22Rv1 (cell line): Measurements from ENCODE around the gene COG3.

Experiments
- H3K27ac ChIP-seq: fragments of 450-650 bp; 2 replicates; pipeline ENCODE4 v1.5.1; 2017
- CTCF ChIP-seq: fragments of 450-650 bp; IDR thresholded peaks from 2 replicates; pipeline ENCODE4 v1.5.1; 2017; ENCODE audit warnings: mild to moderate bottlenecking
- ZFX ChIP-seq: fragments of 450-650 bp; IDR thresholded peaks from 2 replicates; pipeline ENCODE4 v1.6.1; 2017; ENCODE audit warnings: antibody characterized with exemption, borderline replicate concordance

The COG3 gene

GRCh38 chr13:45537516-45537915 is 72.8 kb downstream of the COG3 start:
- H3K27ac ChIP-seq = no peak overlapping the region
- TF ChIP-seq ZFX (no peak), CTCF (no peak)

- no peak overlapping the region for H3K27ac ChIP-seq
- TF ChIP-seq ZFX = no peak
- TF ChIP-seq CTCF = no peak
Observed at GRCh38 chr13:45538382-45538781, 73.6 kb downstream of the COG3 start.

GRCh38 chr13:45540195-45540594 is 75.5 kb downstream of the COG3 start:
- no peak overlapping the region for H3K27ac ChIP-seq
- TF ChIP-seq ZFX (no peak), CTCF (no peak)

- no peak overlapping the region for H3K27ac ChIP-seq
- no peak for TF ChIP-seq ZFX
- no peak for TF ChIP-seq CTCF
Observed at GRCh38 chr13:45540864-45541263, 76.1 kb downstream of the COG3 start.

GRCh38 chr13:45541806-45542205 is 77.1 kb downstream of the COG3 start:
- TF ChIP-seq ZFX (no peak), CTCF (no peak)
- H3K27ac ChIP-seq = no peak overlapping the region

- TF ChIP-seq CTCF (no peak), ZFX (no peak)
- no peak overlapping the region for H3K27ac ChIP-seq
Observed at GRCh38 chr13:45542391-45542790, 77.7 kb downstream of the COG3 start.

GRCh38 chr13:45542878-45543277 is 78.1 kb downstream of the COG3 start:
- H3K27ac ChIP-seq = no peak overlapping the region
- TF ChIP-seq CTCF = no peak
- no peak for TF ChIP-seq ZFX
